ENCODE results near the gene SLC19A2.

The SLC19A2 gene

GRCh38 chr1:169484683-169485430 is 887 bp downstream of the SLC19A2 start:
- no peak for TF ChIP-seq ZNF384 (IDR thresholded peaks at IDR 0.05)
- TF ChIP-seq L3MBTL2 (conservative IDR thresholded peaks at IDR 0.05) = peak; percentile 95
- POLR2A ChIA-PET = interaction anchor here (0.8 to 1.6 kb wide), 4 partner anchors 10 to 117 kb away, joined by 4 to 6 read pairs (median 6); partner anchors contain the start of gene BLZF1
- DNase-seq (ENCODE audit: extremely low spot score) = peak; percentile 43
- CTCF ChIA-PET = no interaction called here

GRCh38 chr1:169484101-169484500 is 1.6 kb downstream of the SLC19A2 start:
- ChIA-PET CTCF (no interaction called here), POLR2A (interaction anchor here (1.5 kb wide), 1 partner anchor 9 kb away, joined by 3 read pairs; no protein-coding TSS in a partner anchor)
- no peak for DNase-seq (ENCODE audit: extremely low spot score)
- TF ChIP-seq L3MBTL2 (conservative IDR thresholded peaks at IDR 0.05) (no peak), SUZ12 (IDR thresholded peaks at IDR 0.05) (no peak), HDGF (IDR thresholded peaks at IDR 0.05; ENCODE audit: borderline replicate concordance) (no peak), PKNOX1 (IDR thresholded peaks at IDR 0.05) (no peak), FOXM1 (IDR thresholded peaks at IDR 0.05; ENCODE audit: borderline replicate concordance) (no peak), FOXA1 (IDR thresholded peaks at IDR 0.05) (no peak), SP1 (IDR thresholded peaks at IDR 0.05) (no peak), BHLHE40 (IDR thresholded peaks at IDR 0.05; ENCODE audit: borderline replicate concordance) (no peak), ARNT (IDR thresholded peaks at IDR 0.05) (no peak), NFRKB (IDR thresholded peaks at IDR 0.05) (no peak), FOXK2 (IDR thresholded peaks at IDR 0.05) (no peak), TARDBP (IDR thresholded peaks at IDR 0.05) (no peak), ELF4 (IDR thresholded peaks at IDR 0.05) (no peak), LEF1 (IDR thresholded peaks at IDR 0.05; ENCODE audit: borderline replicate concordance) (no peak), CTBP1 (IDR thresholded peaks at IDR 0.05; ENCODE audit: borderline replicate concordance) (no peak), ZNF384 (IDR thresholded peaks at IDR 0.05) (no peak)

- peak; percentile 67 for DNase-seq (ENCODE audit: extremely low spot score)
- POLR2A ChIA-PET = interaction anchor here (1.5 kb wide), 1 partner anchor 10 kb away, joined by 3 read pairs; no protein-coding TSS in a partner anchor
- CTCF ChIA-PET = no interaction called here
- TF ChIP-seq CTBP1 (IDR thresholded peaks at IDR 0.05; ENCODE audit: borderline replicate concordance) (no peak), NFRKB (IDR thresholded peaks at IDR 0.05) (no peak), HDGF (IDR thresholded peaks at IDR 0.05; ENCODE audit: borderline replicate concordance) (no peak), SP1 (IDR thresholded peaks at IDR 0.05) (no peak), FOXM1 (IDR thresholded peaks at IDR 0.05; ENCODE audit: borderline replicate concordance) (peak; percentile 89), PKNOX1 (IDR thresholded peaks at IDR 0.05) (0 out of 2 replicates have a peak, but pooled peaks have one; percentile 14), TARDBP (IDR thresholded peaks at IDR 0.05) (no peak), FOXK2 (IDR thresholded peaks at IDR 0.05) (peak; percentile 89), L3MBTL2 (conservative IDR thresholded peaks at IDR 0.05) (peak; percentile 88), LEF1 (IDR thresholded peaks at IDR 0.05; ENCODE audit: borderline replicate concordance) (no peak)
Observed at GRCh38 chr1:169483500-169483966, 2.2 kb downstream of the SLC19A2 start.

- ChIA-PET POLR2A (no interaction called here), CTCF (interaction anchor here (1.0 kb wide), 1 partner anchor 67 kb away, joined by 3 read pairs; no protein-coding TSS in a partner anchor)
- no peak for DNase-seq (ENCODE audit: extremely low spot score)
- TF ChIP-seq FOXA1 (IDR thresholded peaks at IDR 0.05) (no peak), TARDBP (IDR thresholded peaks at IDR 0.05) (no peak), PKNOX1 (IDR thresholded peaks at IDR 0.05) (no peak), BHLHE40 (IDR thresholded peaks at IDR 0.05; ENCODE audit: borderline replicate concordance) (no peak), HDGF (IDR thresholded peaks at IDR 0.05; ENCODE audit: borderline replicate concordance) (no peak), LEF1 (IDR thresholded peaks at IDR 0.05; ENCODE audit: borderline replicate concordance) (no peak), ARNT (IDR thresholded peaks at IDR 0.05) (no peak), NFRKB (IDR thresholded peaks at IDR 0.05) (no peak)
Observed at GRCh38 chr1:169479363-169480066, 6.2 kb downstream of the SLC19A2 start.

GRCh38 chr1:169478094-169478672 is 7.6 kb downstream of the SLC19A2 start:
- TF ChIP-seq CTBP1 (IDR thresholded peaks at IDR 0.05; ENCODE audit: borderline replicate concordance) (no peak), ZNF384 (IDR thresholded peaks at IDR 0.05) (0 out of 2 replicates have a peak, but pooled peaks have one; percentile 57)
- ChIA-PET CTCF (no interaction called here), POLR2A (no interaction called here)

GRCh38 chr1:169475806-169476387 is 9.8 kb downstream of the SLC19A2 start:
- ChIA-PET POLR2A (interaction anchor here (1.0 kb wide), 1 partner anchor 10 kb away, joined by 4 read pairs; the partner anchor contains the start of gene SLC19A2), CTCF (no interaction called here)
- DNase-seq (ENCODE audit: extremely low spot score) = no peak
- TF ChIP-seq L3MBTL2 (conservative IDR thresholded peaks at IDR 0.05) (no peak), FOXA1 (IDR thresholded peaks at IDR 0.05) (no peak), CTBP1 (IDR thresholded peaks at IDR 0.05; ENCODE audit: borderline replicate concordance) (no peak), SUZ12 (IDR thresholded peaks at IDR 0.05) (no peak), LEF1 (IDR thresholded peaks at IDR 0.05; ENCODE audit: borderline replicate concordance) (no peak), TARDBP (IDR thresholded peaks at IDR 0.05) (no peak), FOXM1 (IDR thresholded peaks at IDR 0.05; ENCODE audit: borderline replicate concordance) (no peak), FOXK2 (IDR thresholded peaks at IDR 0.05) (no peak), SP1 (IDR thresholded peaks at IDR 0.05) (no peak), ELF4 (IDR thresholded peaks at IDR 0.05) (no peak), PKNOX1 (IDR thresholded peaks at IDR 0.05) (no peak), ZNF384 (IDR thresholded peaks at IDR 0.05) (no peak)

More at GRCh38 chr1:169478094-169478672, 7.6 kb downstream of the SLC19A2 start:
- DNase-seq (ENCODE audit: extremely low spot score) = no peak

Data from HEK293T (cell line).